Stimulated activated CD8-positive, alpha-beta memory T cell treated with anti-CD3 and anti-CD28 coated beads, Interleukin-2, amount 100 ng/mL, for 48 hours (primary cell): Measurements from ENCODE around the gene PIM2.
A peak's percentile ranks its signal among the peaks of the same experiment; 100 is the strongest.

ENCODE experiments used
- DNase-seq, 2 donors: peaks; one replicate each; pipeline ENCODE4 v3.0.0-alpha.2; 2020; ENCODE audit warnings: low read depth in 2 of 2

Gene PIM2

DNA sequence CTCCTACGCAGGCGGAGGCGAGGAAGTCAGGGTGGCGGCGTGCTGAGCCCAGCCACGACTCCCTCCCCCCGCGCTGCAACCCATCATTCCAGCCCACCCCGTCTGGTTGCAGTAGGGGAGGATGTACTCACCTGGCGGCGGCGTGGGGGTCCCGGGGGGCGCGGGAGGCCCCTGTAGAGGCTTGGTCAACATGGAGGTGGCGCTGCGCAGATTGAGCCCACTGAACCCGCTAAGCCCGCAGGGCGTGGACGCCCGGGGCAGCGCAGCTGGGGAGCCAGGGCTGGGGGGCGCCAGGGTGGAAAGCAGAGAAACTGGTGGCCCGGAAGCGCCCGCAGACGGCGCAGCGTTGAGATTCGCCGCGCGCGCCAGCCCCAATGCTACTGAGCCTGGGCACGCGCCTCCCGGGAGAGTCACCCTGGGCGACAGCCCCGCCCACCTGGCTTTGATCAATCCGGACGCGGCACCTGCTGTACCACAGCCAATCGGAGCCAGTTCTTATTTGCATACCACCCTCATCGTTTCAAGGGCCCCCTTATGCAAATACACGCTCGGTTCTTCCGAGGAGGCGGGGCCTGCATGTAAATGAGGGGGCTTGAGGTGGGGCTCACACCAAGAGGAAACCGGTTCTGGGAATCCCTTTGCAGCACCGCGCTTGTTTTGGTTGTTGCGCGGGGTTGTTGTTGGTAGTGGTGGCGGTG, at the start of gene PIM2:
Gene PIM2 (minus strand): TSS at position 382 of the 698 bp plus-strand sequence. CDS start 190 bp downstream, at position 192.
- DNase-seq: peak; percentile 80 to 83

DNA sequence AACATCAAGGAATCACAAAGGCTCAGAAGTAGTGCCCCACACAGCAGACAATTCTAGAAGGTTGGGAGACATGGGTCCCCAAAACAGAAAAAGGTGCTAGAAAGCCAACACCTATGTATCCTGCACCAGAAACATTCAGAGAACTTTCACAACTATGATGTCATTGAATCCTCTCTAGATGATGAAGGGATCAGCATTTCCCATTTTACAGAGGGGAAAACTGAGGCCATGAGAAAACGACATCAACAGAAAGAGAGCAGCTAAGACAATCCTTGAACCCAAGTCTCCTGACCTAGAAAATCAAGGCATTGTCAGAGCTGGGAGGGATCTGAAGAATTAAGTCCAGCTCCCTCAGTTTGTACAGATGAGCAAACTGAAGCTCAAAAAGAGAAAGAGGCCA, 49.6 kb upstream of the PIM2 start:
- no peak for DNase-seq

DNA sequence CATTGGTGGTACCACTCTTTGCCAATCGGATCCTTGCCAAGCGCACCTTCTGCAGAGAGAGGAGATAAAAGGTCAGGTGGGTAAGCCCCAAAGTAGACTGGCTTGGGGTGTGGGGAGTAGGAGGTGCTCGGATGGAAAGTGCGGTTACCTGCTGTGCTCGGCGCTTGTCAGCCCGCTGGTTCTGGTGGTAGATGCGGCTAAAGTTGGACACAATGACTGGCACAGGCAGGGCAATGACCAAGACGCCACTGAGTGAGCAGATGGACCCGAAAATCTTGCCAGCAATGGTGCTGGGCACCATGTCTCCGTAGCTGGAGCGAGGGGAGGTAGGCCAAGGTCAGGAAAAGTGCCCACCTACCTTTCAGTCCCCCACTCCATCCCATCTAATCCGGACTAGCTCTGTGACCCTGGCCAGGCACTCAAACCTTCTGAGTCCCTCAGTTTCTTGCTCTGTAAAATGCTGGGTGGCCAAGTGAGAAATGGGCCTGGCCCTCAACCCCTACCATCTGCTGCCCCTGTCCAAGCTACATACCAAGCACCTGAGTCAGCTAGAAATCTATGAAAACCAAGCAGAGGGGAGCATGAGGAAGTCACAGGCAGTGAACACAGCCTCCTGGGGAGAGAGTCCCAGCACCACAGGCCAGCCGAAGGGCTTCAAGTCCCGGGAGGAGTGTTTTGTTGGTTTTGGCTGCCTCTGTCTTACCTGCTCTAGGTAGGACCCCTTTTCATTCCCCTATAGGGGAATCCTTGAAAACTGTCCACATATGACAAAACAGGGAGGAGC, 48.2 kb upstream of the PIM2 start:
- no peak for DNase-seq

DNA sequence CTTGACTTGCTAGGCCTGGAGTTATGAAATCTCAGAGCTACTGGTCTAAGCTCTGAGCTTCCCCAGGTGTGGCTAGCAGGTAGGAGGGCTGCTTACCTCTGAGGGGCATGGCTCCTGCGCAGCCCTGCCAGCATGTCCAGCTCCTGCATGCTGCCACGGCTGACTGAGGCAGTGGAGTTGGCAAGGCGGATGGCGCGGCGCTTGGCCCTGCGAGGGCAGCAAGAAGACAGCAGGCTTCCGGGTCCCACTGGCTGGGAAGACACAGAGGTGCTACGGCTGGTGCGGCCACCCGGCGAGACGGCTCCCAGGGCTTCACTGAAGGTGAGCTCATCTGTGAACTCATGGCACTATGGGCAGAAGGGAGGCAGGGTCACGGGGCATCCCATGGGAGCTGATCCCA, 47.1 kb upstream of the PIM2 start:
- no peak for DNase-seq

DNA sequence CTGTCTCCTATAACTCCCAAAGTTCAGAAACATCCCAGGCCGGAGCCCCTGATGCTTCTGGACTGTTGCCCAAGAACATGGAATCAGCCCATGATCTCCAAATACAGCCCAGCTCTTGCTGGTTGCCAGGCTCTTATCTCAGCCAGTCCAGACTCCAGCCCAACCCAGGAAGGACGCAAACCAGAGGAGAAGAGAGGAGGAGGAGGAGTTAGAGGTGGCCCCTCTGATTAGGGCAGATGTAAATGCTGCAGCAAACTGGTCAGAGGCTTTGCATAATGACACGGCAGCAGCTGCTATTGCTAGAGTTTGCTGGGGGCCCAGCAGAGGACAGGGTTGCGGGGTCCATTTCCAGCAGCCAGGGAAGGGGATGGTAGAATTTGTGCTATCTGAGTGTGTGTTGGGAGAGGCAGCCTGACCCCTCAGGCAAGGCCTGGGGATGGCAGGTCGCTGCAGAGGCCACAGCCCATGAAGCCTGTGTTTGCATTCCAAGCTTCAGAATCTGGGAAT, 42.8 kb upstream of the PIM2 start:
- DNase-seq: no peak

DNA sequence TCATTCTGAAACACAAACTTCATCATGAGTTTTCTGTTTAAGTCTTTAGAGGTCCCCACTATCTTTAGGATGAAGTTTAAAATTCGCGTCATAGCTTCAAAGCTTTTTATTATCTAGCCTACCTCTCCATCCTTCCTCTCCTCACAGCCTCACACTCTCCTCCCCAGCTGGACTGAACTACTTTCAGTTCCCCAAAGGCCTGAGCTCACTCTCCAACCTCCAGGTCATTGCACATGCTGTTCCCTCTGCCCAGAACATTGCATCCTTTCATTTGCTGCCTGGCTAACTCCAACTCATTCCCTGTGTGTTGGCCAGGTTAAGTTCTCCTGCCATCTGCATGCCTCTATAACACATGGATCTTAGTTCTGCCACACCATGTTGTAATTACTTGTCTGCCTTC, 41.5 kb upstream of the PIM2 start:
- no peak for DNase-seq

DNA sequence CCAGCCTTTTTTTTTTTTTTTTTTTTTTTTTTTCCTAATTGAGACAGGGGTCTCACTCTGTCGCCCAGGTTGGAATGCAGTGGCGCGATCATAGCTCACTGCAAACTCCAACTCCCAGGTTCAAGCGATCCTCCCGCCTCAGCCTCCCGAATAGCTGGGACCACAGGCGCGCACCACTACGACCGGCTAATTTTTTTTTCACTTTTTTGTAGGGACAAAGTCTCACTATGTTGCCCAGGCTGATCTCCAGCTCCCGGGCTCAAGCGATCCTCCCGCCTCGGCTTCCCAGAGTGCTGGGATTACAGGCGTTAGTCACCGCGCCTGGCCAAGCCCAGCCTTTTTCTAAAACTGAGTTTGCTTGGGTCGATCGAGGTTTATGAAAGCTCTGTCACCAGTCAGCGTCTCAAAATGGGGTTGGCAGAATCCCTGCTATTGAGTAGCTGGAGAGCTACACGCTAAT, 39.8 kb upstream of the PIM2 start:
- no peak for DNase-seq

DNA sequence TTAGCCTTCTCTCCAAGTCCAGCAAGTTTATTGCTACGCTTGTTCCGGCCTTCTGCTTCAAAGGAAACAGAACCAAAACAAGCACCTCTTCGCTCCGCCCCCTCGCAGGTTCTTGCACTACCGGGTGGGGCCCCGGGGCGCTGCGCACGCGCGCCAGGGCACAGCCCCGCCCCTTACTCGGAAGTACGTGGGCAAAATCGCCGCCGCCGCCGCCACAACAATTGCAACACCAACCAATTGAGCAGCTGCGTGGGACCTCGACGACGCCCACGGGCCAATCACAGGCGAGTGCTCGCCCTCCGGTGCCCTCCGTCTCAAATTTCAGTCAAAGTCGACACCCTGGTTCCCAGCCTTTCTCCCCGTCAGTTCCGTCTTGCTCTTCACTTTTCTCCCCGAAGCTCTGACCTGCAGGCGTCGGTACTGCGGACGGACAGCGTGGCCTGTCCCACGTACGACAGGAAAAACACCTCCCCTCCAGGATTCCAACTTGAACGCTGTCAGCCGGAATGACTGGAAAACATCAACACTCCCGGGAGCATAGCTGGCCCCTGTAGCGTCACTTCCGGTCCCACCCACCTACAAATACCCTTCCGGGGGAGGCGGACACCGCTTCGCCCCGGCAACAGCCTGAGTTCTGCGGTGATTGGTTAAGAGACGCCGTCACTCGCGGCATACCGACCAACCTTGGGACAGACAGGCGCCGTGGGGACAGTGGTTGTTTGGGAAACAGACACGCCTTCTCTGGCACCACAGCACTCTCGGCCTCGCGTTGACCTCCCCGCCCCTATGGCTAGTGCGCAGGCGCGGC, 39.2 kb upstream of the PIM2 start:
- peak; percentile 82 to 85 for DNase-seq

DNA sequence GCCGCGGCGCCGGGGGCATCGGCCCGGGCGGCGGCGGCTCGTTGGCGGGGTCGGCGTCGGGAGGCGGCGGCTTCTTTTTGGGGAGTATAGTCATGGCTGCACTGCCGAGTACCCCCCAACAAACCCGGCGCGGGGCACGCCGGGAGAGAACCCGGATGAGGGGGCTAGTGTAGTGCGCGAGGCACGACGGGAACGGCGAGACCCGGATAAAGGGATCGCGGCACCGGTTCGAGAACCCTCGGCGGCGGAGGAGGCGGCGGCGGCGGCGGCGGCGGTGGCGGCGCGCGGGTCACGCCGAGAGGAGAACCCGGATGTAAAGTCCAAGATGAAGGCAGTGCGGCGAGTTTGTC, 38.6 kb upstream of the PIM2 start, which contains the start of gene OTUD5:
Gene OTUD5 (minus strand): TSS at position 131 of the 350 bp plus-strand sequence. CDS start 37 bp downstream, at position 94.
- DNase-seq: peak; percentile 60 to 64

DNA sequence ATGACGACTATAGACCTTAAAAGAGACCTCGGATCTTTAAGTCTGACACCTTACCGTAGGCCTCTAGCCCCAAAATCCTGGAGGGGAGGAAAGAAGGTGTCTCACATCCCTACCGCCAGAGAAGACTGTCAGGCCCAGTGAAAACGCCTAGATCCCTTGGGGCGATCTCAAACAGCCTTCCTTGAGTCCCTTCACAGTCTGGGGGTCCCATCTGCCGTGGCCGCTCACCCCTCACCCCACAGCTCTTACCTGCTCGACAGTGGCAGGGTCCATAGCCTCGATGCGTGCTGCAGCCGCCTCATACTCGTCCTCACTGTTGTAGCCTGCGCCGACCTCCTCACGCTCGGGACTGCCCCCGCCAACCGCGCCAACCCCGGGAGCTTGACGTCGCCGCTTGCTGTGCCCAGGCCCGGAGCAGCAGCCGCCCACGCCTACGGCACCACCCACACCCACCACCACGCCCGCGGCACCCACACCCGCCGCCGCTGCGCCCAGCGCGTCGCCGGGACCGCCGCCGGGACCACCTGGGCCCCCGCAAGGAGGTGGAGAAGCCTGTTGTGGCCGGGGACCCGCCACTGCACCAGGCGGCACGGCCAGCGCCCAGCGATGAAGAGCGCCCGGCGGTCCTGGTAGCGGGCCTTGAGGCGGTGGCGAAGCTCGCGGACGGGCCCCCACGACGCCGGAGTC, 38.0 kb upstream of the PIM2 start:
- DNase-seq: no peak

DNA sequence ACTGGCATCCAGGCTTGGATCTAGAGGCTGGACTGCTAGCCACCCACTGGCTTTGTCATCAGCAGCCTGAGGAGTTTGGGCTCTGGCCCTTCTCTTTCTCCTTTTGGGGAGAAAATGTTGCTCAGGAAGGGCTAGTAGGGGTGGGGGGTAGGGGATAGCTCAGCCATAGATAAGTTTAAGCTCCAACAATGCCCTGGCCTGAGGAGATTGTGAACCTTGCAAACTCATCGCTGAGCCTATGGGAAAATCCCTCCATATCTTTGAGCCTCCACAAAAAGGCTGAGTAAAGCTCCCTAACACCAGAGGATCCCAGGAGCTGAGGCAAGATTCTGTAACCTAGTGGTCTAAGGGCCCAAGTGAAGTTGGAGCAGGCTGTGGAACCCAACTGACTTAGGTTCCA, 29.8 kb upstream of the PIM2 start:
- no peak for DNase-seq

DNA sequence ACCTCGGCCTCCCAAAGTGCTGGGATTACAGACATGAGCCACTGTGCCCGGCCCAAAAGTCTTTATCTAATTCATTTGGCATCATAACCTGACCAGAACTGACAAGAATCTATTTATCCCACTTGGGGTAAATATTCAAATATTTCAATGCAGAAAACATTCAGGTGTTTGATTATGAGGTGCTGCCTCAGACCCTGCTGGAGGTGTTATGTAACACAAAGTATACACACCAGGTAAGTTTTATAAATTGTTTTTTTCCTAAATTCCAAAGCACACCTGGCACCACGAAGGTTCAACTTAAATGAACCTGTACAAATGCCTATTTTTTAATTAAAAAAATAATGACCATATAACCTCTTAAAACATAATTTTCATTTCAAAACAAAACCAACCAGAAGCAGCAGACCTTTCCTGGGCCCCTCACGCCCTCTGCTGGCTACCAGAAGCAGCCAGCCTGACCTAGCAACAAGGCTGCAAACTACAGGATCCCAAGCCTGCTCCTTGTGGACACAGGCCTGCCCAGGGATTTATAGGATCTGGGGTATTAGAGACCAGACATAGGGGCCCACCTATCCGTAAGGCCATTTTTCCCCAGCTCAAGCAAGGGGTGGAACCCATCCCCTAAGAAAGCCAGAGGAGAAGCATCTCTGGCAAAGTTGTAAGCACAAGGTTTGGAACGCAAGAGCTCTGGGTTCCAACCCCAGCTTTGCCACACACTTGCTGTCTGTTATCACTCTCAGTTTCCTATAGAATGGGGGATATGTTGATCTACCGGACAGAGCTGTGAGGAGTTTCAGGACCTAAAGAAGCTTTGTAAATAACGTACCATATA, 26.9 kb upstream of the PIM2 start:
- DNase-seq: no peak

DNA sequence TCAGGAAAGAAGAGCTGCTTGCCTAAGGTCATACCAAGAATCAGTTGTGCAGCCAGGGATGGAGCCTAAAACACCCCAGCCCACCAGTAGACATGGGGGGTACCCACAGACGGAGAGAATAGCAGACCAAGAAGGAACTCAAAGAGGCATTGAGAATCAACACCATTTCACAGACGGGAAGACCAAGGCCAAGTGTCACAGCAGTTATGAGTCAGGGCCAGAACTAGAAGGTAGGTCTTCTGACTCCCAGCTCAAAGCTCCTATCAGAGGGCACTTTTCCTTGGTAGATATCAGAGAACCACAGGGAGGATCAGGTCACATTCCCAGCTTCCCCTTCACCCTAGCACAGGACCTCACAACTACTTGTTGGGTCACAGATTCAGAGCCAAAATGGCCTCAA, 24.1 kb upstream of the PIM2 start:
- DNase-seq: no peak

DNA sequence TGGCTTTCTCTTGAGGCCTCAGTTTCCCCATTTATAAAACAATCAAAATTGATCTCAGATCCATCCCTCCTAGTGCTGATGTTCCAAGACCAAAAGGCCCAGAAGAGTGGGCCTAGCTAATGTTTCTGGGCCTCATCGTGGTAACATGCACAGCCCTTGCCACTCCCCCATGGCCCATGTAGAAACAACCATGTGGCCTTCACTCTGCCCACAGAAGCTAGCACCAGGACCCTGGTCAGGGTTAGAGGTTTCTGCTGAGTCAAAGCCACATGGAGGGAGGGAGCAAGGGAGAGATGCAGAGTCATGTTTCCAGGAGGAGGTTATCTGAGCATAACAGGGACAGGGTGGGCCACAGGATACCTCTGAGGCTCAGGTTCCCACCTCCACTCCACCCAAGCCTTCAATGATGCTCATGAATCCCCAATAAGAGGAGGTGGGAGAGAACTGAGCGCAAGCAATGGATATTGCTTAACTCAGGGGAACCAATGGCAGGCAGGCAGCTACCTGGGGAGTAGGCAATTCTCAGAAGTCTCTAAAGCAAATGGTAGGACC, 21.7 kb upstream of the PIM2 start:
- no peak for DNase-seq

DNA sequence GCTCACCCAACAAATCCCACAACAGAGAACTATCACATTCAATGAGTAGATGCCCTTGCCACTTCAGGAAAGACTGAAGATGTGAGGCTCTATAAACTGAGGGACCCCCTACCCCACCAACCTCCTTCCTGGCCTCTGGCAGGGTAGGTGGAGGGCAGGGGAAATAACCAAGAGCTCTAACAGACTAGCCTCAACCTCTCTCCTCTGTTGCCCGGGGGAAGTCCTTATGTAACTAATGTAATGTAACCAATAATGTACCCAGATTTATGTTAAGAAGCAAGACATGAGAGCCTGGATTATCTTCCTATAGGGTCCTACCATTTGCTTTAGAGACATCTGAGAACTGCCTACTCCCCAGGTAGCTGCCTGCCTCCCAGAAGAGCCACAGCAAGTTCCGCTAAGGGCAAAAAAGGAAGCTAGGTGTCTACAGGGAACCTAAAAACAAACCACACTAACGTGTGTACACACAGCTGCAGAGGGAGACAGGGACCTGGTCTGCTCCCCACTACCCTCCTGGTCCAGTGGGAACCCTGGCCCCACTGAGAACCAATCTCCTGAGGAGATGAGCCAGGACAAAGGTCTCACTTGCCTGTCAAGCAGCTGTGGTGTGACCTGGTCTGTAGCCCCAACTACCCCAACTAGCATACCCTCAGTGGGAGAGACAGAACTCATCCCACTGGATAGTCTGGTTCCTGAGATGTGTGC, 20.9 kb upstream of the PIM2 start:
- DNase-seq: no peak

DNA sequence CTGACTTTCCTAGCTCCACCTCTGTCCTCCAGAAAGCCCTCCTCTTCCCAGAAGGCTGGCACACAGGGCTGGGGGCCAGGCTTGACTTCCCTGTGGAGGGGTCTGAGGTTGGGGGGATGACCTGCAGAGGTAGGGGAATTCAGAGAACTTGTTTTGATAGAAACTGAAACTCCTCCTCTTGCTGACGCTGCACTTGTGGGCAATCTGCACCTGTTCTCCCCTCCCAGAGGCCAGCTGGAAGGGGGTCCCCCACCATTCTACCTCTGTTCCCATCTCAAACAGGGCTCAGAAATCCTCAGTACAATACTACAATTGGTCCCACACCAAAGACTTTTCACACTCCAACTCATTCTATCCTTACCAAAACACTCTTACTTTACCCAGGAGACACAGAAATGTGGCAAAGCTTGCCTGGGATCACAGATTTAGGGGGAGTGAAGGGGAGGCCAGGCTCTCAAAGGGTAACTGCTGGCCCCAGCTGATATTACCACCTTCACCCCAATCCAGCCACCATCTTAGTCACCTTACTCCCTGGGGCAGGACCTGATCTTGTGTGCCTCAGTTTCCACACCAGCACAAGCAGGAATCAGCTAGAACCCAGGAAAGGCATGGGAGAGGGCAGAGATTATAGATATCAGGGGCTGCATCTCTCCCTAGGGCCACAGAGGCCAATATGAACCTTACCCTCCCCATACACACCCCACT, 20.0 kb upstream of the PIM2 start:
- peak; percentile 61 to 65 for DNase-seq

DNA sequence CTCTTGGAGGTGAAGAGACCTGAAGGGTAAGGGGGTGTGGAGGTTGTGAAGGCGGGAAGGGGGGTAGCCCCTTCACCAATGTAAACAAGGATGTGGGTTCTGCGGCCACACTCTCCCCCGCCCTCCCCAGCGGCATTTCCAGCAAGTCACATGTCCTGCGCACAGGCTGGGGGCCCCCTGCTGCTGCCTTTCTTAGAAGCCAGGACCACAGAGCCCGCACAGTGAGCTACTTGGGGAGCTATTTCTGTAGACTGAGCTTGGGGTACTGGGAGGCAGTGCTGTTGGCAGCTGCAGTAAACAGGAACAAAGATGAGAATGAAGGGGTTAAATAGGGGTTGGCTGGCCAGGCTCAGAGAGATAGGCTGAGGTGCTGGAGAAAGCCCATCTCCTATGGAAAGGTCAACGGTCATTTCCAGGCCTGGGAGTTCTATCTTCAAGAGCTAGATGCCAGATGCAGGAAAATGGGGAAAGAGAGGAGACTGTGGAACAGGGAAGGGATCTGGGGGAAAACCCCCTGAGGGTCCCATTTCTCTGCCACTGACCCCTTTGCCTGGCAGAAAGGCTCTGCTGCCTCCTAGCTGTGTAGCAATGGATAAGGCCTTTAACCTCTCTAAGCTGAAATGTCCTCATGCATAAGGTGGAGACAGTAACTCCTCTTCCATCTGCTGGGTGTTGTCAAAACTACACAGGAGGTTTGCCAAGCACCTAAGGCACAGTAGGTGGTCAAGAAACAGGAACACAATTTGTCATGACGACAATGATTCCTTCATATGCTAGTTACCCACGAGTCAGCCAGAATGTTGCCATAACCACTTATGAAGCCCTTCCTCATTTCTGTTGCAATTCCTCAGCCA, 18.5 kb upstream of the PIM2 start:
- DNase-seq: peak; percentile 80 to 89

DNA sequence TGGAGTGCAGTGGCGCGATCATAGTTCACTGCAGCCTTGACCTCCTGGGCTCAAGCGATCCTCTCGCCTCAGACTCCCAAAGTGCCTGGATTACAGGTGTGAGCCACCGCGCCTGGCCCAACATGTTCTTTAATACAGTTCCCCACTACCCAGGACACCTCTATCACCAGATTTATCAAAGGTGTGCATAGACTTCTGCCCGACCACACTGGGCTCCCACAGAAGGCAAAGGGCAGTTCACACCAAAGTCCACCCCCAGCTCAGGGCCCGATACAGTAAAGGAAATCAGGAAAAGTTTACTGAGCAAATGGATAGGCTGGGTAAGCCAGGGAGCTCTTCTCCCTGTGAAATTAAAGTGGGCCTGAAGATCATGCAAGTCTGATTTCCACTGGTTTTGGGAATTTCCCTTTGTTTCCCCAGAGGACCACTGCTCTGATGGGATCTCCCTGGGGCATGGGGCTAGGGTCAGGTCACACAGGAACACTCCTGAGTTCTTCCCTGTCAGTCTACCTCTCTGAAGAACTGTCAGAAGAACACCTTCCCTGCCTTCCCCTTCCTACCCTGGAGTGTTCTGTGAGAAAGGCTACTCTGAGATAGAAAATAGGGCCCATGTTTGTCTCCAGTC, 17.7 kb upstream of the PIM2 start:
- no peak for DNase-seq
